SH-SY5Y (cell line): Measurements from ENCODE around the gene IL1RAPL2.

Source experiments
- GATA2 ChIP-seq: IDR thresholded peaks from 2 replicates; pipeline ENCODE4 v1.6.1; 2011; ENCODE audit warnings: mild to moderate bottlenecking, low read depth, low read length
- GATA3 ChIP-seq: IDR thresholded peaks from 2 replicates; pipeline ENCODE4 v1.6.1; 2011; ENCODE audit warnings: low read depth, mild to moderate bottlenecking, low read length, moderate library complexity

IL1RAPL2 gene

GRCh38 chrX:105696870-105697269 lies 1130.9 kb downstream of the IL1RAPL2 start:
- no peak for TF ChIP-seq GATA2
- TF ChIP-seq GATA3, result no peak

- TF ChIP-seq GATA2 (no peak), GATA3 (no peak)
Observed at GRCh38 chrX:105697984-105698781, 1132.2 kb downstream of the IL1RAPL2 start.

DNA sequence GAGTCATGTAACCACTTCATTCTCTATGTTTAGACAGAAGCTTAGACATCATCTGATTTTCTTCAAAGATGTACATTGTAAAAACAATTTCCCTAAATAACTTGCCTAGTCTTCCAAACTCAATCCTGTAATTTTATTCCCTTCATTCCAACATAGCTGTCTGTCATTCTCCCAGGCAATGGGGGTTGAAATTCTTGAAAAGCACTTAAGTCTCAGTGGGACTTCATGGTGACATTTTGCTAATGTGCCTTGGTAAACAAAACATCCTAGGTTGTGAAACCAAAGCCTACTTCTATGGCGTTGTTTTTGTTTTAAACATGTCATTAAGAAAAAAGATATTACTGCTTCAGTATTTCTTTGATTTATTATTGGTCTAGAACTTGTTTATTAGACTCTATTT lies 1134.3 kb downstream of the IL1RAPL2 start:
- TF ChIP-seq GATA3 (no peak), GATA2 (no peak)

DNA sequence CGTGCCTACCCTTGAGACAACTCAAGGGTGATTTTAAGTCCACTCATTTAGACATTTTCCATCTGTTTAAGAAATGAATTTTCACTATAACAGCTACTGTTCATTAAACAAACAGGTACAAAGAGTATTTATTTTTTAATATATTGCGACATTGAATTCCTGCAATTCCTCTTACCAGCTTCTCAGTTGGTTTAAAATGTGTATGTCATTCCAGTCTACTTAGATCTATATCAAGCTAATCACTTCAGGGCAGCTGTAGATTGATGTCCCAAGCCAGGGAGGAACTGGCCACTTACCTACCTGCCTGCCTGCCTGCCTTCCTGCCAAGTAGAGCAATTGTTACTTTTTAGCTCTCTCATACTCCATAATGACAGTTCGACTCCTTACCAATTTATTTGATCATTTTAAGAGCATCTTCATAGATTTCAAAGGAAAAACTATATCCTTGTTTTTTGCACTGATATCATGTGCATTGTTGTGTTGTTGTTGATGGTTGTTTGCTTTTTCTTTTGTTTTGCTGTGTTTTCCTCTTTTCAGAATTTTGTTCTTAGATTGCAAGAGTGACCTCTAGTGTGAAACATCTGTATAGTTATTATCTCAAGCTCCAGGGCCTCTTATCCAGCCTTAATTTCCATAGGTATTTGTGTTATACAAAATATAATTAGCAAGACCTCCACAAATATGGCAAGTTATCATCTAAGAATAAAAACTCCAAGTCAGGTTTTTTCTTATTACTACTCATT lies 1135.5 kb downstream of the IL1RAPL2 start:
- TF ChIP-seq GATA2 (no peak), GATA3 (no peak)

DNA sequence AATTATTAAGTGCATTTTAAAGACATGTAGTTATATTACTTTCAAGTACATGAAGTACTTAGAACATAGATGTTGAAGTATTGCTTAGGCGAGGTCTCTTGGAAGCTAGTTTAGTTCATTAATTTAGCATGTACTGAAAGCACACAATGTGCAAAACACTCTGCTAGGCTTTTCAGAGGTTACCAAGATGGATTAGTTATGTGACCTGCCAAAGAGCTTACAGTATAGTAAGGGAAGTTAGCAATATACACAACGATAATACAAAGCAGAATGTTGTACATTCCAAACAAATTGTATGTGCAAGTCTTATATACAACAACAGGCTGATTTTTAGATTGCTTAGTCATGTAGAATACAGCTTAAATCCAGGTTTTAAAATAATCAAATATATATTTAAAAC lies 1137.9 kb downstream of the IL1RAPL2 start:
- TF ChIP-seq GATA2 (no peak), GATA3 (no peak)

DNA sequence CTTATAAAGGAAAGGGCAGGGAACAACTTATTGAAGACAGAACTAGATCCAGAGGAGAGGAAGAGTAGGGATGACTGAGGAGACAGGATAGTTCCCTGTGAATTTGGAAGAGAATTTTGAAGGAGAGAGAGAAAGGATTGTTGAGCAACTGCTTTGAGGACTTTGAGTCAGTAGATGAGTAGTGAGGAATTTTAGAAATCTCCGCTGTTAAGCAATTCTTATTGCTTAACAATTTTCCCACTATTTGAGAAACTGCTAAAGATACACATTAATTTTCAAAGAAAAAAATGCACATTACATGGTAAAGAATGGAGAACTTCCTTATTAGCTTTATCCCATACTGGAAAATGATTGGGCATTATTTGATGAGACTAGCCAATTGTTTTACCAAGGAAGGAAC lies 1140.0 kb downstream of the IL1RAPL2 start:
- TF ChIP-seq GATA2 (no peak), GATA3 (no peak)

DNA sequence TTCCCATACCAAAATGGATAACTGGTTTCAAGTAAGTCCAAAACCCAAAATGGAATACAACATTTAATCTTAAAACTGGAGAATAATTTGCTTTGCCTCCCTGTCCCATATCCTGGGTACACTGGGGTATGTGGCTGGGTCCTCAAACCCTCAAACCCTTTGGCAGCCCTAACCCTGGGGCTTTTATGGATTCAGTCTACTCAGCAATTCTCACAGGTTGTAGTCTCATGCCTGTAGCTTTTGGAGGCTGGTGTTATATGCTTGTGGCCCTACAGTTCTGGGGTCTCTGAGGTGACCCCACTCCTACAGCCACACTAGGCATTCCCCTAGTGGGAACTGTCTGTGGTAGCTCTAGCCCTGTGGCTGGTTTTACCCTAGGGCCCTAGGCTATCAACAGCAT lies 1145.8 kb downstream of the IL1RAPL2 start:
- no peak for TF ChIP-seq GATA3
- TF ChIP-seq GATA2, result no peak

- no peak for TF ChIP-seq GATA3
- TF ChIP-seq GATA2, result no peak
Observed at GRCh38 chrX:105715746-105716145, 1149.7 kb downstream of the IL1RAPL2 start.

DNA sequence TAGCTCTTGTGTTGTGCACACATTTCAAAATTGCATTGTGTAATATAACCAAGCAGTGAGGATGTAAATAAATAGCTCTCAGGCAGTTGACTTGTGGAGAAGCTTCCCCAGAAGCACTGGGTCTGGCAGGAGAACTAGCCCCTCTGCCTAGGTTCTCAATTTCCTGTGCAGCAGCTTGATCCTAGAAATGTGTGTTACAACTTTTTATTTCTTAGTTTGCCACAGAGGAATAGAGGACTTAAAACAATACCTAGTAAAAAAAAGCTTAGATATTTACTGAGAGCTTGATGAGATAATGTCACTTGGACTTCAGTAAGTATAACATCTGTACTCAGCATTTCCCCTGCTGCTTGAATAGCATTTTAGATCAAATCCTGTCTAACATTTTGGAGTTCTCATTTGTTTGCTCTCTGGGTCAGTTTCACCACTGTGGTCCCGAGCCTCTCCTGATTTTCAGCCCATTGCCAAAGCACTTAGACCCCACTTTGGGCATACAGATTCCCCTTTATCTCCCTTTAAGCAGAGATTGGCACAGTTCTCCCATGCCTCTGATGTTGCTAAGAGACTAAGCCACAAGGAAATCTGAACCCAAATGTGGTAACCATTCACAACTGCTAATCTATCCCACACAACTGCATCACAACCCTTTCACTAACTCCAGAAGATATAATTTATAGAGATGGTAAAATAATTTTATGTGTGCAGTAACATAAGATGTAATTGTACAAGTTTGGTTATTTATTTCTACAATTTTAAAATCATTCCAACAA lies 1158.2 kb downstream of the IL1RAPL2 start:
- TF ChIP-seq GATA2 (no peak), GATA3 (no peak)

DNA sequence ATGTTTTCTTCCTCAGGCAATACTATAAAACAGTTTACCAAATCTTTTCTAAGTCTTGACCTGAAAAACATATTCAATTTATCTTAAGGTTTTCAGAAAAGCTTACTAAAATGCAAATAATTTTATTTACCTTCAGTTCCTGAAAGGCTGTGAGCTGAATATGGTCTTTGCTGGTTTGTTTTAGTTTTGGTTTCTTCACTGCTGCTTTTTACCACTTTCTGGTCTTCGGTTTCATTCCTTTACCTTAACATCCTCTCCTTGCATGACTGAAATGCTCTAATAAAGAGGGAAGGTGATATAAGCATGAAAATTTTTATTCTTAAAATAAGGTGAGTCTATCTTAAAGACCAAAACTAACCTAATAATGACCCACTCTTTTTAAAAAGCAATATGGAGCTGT lies 1159.2 kb downstream of the IL1RAPL2 start:
- TF ChIP-seq GATA3, result no peak
- TF ChIP-seq GATA2, result no peak

DNA sequence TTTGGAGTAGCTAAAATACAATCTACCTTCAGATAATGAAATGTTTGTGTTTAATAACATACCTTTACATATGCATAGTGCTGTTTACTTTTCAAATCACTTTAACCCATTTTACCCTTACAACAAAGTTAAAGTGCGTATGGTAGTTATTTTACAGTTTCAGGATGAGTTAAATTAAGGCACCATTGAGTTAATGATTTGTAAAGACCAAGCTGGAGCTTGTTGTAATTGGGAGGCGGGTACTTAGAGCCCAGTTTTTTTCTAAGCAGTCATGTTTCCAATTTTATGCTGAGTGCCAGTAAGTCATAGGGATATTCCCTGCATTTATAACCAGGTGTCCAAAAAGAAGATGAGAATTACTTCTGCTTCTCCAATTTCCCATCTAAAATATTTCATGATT lies 1172.2 kb downstream of the IL1RAPL2 start:
- TF ChIP-seq GATA2, result no peak

GRCh38 chrX:105744291-105744690 lies 1178.3 kb downstream of the IL1RAPL2 start:
- TF ChIP-seq GATA3 (no peak), GATA2 (no peak)

DNA sequence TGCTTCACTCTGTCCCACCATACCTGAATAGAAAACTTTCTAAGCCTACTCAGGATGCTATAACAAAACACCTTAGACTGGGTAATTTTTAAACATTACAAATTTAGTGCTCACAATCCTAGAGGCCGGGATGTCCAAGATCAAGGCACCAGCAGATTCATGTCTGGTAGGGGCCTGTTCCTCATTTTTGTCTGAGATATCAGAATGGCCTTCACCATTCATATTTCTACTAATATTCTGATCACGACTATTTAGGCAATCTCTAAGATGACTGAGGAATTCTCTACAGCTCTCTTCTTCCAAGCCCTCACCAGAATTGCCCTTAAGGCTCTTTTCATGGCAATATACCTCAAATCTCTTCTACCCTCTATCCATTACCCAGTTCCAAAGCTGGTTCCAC lies 1178.9 kb downstream of the IL1RAPL2 start:
- TF ChIP-seq GATA2, result no peak

GRCh38 chrX:105745863-105746262 lies 1179.9 kb downstream of the IL1RAPL2 start:
- TF ChIP-seq GATA2, result no peak
- no peak for TF ChIP-seq GATA3
